CD8-positive, alpha-beta memory T cell (primary cell): ENCODE results near the gene CFAP119. TPM values are rescaled to one million over a fixed set of nuclear protein-coding genes. Genes with fewer than 3 reads are reported as not detected.
A peak's percentile ranks its signal among the peaks of the same experiment; 100 is the strongest.

ENCODE experiments used
- CTCF ChIA-PET: fragments of 350-600 bp; sonication (Branson Sonifier 250); formaldehyde crosslinking; loops from one replicate; lab custom pipeline; 2021; ENCODE audit warnings: antibody characterized with exemption; lab: Charles Lee
- POLR2A ChIA-PET: fragments of 350-600 bp; sonication (Branson Sonifier 250); formaldehyde crosslinking; loops from one replicate; lab custom pipeline; 2021; ENCODE audit warnings: antibody characterized with exemption; lab: Charles Lee
- DNase-seq, 5 donors: peaks; one replicate each; pipeline versions ENCODE4 v3.0.0 to v3.0.0-alpha.2; 2020 to 2022; ENCODE audit warnings: mixed read lengths in 1 of 5
- H3K27ac ChIP-seq: one replicate; pipeline ENCODE4 v1.7.0; 2013; ENCODE audit warnings: low read depth, mild to moderate bottlenecking, low read length, moderate library complexity
- H3K27me3 ChIP-seq: 2 replicates; pipeline ENCODE4 v1.7.0; 2013; ENCODE audit warnings: low read length, mild to moderate bottlenecking; ENCODE audit not compliant: insufficient read depth, poor library complexity, severe bottlenecking
- H3K36me3 ChIP-seq: 2 replicates; pipeline ENCODE4 v1.7.0; 2013; ENCODE audit warnings: mild to moderate bottlenecking, low read length, moderate library complexity; ENCODE audit not compliant: insufficient read depth
- H3K4me1 ChIP-seq: 2 replicates; pipeline ENCODE4 v1.7.0; 2013; ENCODE audit warnings: mild to moderate bottlenecking, low read length, moderate library complexity; ENCODE audit not compliant: insufficient read depth
- H3K4me3 ChIP-seq: 2 replicates; pipeline ENCODE4 v1.7.0; 2013; ENCODE audit warnings: mild to moderate bottlenecking, low read length
- H3K9me3 ChIP-seq: 2 replicates; pipeline ENCODE4 v1.7.0; 2013; ENCODE audit warnings: mild to moderate bottlenecking, low read length
- H3K27ac Mint-ChIP-seq, 8 donors: one replicate each; pipeline ENCODE4 v1.8.0; 2020 to 2021; ENCODE audit warnings: mixed read lengths in 8 of 8, mild to moderate bottlenecking in 6 of 8, inconsistent platforms in 3 of 8, moderate library complexity in 3 of 8
- H3K27me3 Mint-ChIP-seq, 2 donors: one replicate each; pipeline ENCODE4 v1.8.0; 2020 to 2021; ENCODE audit warnings: mixed read lengths in 2 of 2, mild to moderate bottlenecking in 1 of 2, moderate library complexity in 1 of 2
- H3K36me3 Mint-ChIP-seq, 3 donors: one replicate each; pipeline ENCODE4 v1.8.0; 2020 to 2021; ENCODE audit warnings: mixed read lengths in 3 of 3, inconsistent platforms in 1 of 3, mild to moderate bottlenecking in 1 of 3
- H3K4me1 Mint-ChIP-seq, 3 donors: one replicate each; pipeline ENCODE4 v1.8.0; 2020 to 2021; ENCODE audit warnings: mixed read lengths in 3 of 3, inconsistent platforms in 1 of 3, mild to moderate bottlenecking in 1 of 3
- H3K4me3 Mint-ChIP-seq, 7 donors: one replicate each; pipeline ENCODE4 v1.8.0; 2020 to 2021; ENCODE audit warnings: mixed read lengths in 7 of 7, mild to moderate bottlenecking in 6 of 7, moderate library complexity in 4 of 7, inconsistent platforms in 2 of 7
- H3K9me3 Mint-ChIP-seq, 5 donors: one replicate each; pipeline ENCODE4 v1.8.0; 2020 to 2022; ENCODE audit warnings: mixed read lengths in 5 of 5, mild to moderate bottlenecking in 3 of 5, moderate library complexity in 2 of 5, inconsistent platforms in 1 of 5
- polyA plus RNA-seq: library from polyadenylated mRNA; unstranded; fragments of 300-500 nt; fragmentation: Illumina TruSeq; gene quantifications from one replicate; pipeline ENCODE4 v1.2.3, GENCODE V29; 2021
- total RNA-seq, 2 experiments: library from RNA; stranded (reverse); gene quantifications; one replicate each; pipeline ENCODE4 v1.2.3, GENCODE V29; 2021

Gene CFAP119
- total and polyA plus RNA-seq, 3 experiments from 2014 or later, result 0.25 to 6.9 (median 6.5) TPM

GRCh38 chr16:30785126-30786106 lies 23.6 kb upstream of the CFAP119 start:
- peaks cover 0 to 11% (median 2%) of the 10 kb centered on the region in 3 donors for H3K36me3 Mint-ChIP-seq
- H3K9me3 Mint-ChIP-seq, result no peaks in the 10 kb centered on the region
- no peak for DNase-seq
- peaks cover 14% of the 10 kb centered on the region for H3K4me1 ChIP-seq
- ChIA-PET CTCF (interaction anchor here (0.9 kb wide), 2 partner anchors 20 to 59 kb away, joined by 3 read pairs; no protein-coding TSS in a partner anchor), POLR2A (interaction anchor here (0.6 kb wide), 2 partner anchors 27 to 98 kb away, joined by 6 to 9 read pairs; no protein-coding TSS in a partner anchor)
- no peaks in the 10 kb centered on the region for H3K9me3 ChIP-seq
- no peak overlapping the region for H3K4me3 ChIP-seq
- peak overlapping the region in 2 of 8 donors; percentile 17 to 88 for H3K27ac Mint-ChIP-seq
- H3K4me1 Mint-ChIP-seq, result peaks cover 9 to 24% (median 13%) of the 10 kb centered on the region in 3 donors
- peak overlapping the region; percentile 31 for H3K27ac ChIP-seq
- peak overlapping the region; percentile 13 to 74 (median 67) for H3K4me3 Mint-ChIP-seq
- H3K36me3 ChIP-seq, result no peaks in the 10 kb centered on the region
- H3K27me3 ChIP-seq, result peaks cover 7% of the 10 kb centered on the region
- H3K27me3 Mint-ChIP-seq, result peaks cover 14% of the 10 kb centered on the region in 2 donors

GRCh38 chr16:30784215-30784614 lies 22.4 kb upstream of the CFAP119 start:
- peaks cover 7% of the 10 kb centered on the region for H3K27me3 ChIP-seq
- Mint-ChIP-seq H3K36me3 (peaks cover 0 to 11% (median 2%) of the 10 kb centered on the region in 3 donors), H3K9me3 (no peaks in the 10 kb centered on the region), H3K27me3 (peaks cover 14% of the 10 kb centered on the region in 2 donors), H3K4me3 (no peak overlapping the region), H3K4me1 (peaks cover 9 to 24% (median 13%) of the 10 kb centered on the region in 3 donors), H3K27ac (no peak overlapping the region)
- no peak overlapping the region for H3K4me3 ChIP-seq
- no peak overlapping the region for H3K27ac ChIP-seq
- H3K4me1 ChIP-seq, result peaks cover 14% of the 10 kb centered on the region
- no peaks in the 10 kb centered on the region for H3K9me3 ChIP-seq
- CTCF ChIA-PET, result no interaction called here
- no peaks in the 10 kb centered on the region for H3K36me3 ChIP-seq
- POLR2A ChIA-PET, result no interaction called here
- no peak for DNase-seq

GRCh38 chr16:30783280-30784109 lies 21.6 kb upstream of the CFAP119 start:
- Histone ChIP-seq H3K4me1 (peaks cover 14% of the 10 kb centered on the region), H3K36me3 (no peaks in the 10 kb centered on the region), H3K4me3 (no peak overlapping the region), H3K27ac (no peak overlapping the region), H3K9me3 (no peaks in the 10 kb centered on the region), H3K27me3 (peaks cover 7% of the 10 kb centered on the region)
- Mint-ChIP-seq H3K27me3 (peaks cover 9 to 14% of the 10 kb centered on the region in 2 donors), H3K9me3 (no peaks in the 10 kb centered on the region), H3K4me3 (no peak overlapping the region), H3K27ac (no peak overlapping the region), H3K4me1 (peaks cover 9 to 24% (median 13%) of the 10 kb centered on the region in 3 donors), H3K36me3 (peaks cover 0 to 11% (median 2%) of the 10 kb centered on the region in 3 donors)
- ChIA-PET CTCF (interaction anchor here (0.8 kb wide), 1 partner anchor 61 kb away, joined by 3 read pairs; no protein-coding TSS in a partner anchor), POLR2A (no interaction called here)
- DNase-seq, result no peak

- ChIA-PET CTCF (interaction anchor here (0.8 kb wide), 1 partner anchor 62 kb away, joined by 3 read pairs; no protein-coding TSS in a partner anchor), POLR2A (no interaction called here)
- peaks cover 6 to 20% (median 9%) of the 10 kb centered on the region in 3 donors for H3K4me1 Mint-ChIP-seq
Measured at GRCh38 chr16:30782486-30783279, 20.8 kb upstream of the CFAP119 start.

GRCh38 chr16:30780549-30780948 lies 18.7 kb upstream of the CFAP119 start:
- POLR2A ChIA-PET, result no interaction called here
- Mint-ChIP-seq H3K4me1 (peaks cover 6 to 20% (median 8%) of the 10 kb centered on the region in 3 donors), H3K4me3 (peak overlapping the region in 1 of 7 donors; percentile 64), H3K27ac (no peak overlapping the region), H3K9me3 (no peaks in the 10 kb centered on the region), H3K27me3 (peaks cover 0 to 8% of the 10 kb centered on the region in 2 donors), H3K36me3 (peaks cover 0 to 11% (median 2%) of the 10 kb centered on the region in 3 donors)
- Histone ChIP-seq H3K27ac (peak overlapping the region; percentile 0), H3K9me3 (no peaks in the 10 kb centered on the region), H3K4me3 (no peak overlapping the region), H3K27me3 (no peaks in the 10 kb centered on the region), H3K4me1 (no peaks in the 10 kb centered on the region), H3K36me3 (no peaks in the 10 kb centered on the region)
- CTCF ChIA-PET, result no interaction called here
- DNase-seq, result no peak

More at GRCh38 chr16:30782486-30783279, 20.8 kb upstream of the CFAP119 start:
- Histone ChIP-seq H3K4me1 (peaks cover 11% of the 10 kb centered on the region), H3K9me3 (no peaks in the 10 kb centered on the region), H3K27me3 (peaks cover 7% of the 10 kb centered on the region), H3K36me3 (no peaks in the 10 kb centered on the region), H3K4me3 (no peak overlapping the region), H3K27ac (no peak overlapping the region)
- Mint-ChIP-seq H3K4me3 (peak overlapping the region in 1 of 7 donors; percentile 37), H3K27me3 (peaks cover 1 to 8% of the 10 kb centered on the region in 2 donors), H3K9me3 (no peaks in the 10 kb centered on the region), H3K36me3 (peaks cover 0 to 11% (median 2%) of the 10 kb centered on the region in 3 donors), H3K27ac (peak overlapping the region in 1 of 8 donors; percentile 33)
- no peak for DNase-seq

- no peak overlapping the region for H3K27ac ChIP-seq
- ChIA-PET CTCF (no interaction called here), POLR2A (no interaction called here)
- no peak for DNase-seq
- H3K4me3 ChIP-seq, result no peak overlapping the region
- Mint-ChIP-seq H3K36me3 (peaks cover 0 to 12% (median 2%) of the 10 kb centered on the region in 3 donors), H3K9me3 (no peaks in the 10 kb centered on the region), H3K27ac (no peak overlapping the region), H3K4me1 (peaks cover 8 to 20% (median 8%) of the 10 kb centered on the region in 3 donors), H3K27me3 (peaks cover 0 to 6% of the 10 kb centered on the region in 2 donors), H3K4me3 (no peak overlapping the region)
- no peaks in the 10 kb centered on the region for H3K36me3 ChIP-seq
- H3K9me3 ChIP-seq, result no peaks in the 10 kb centered on the region
- H3K4me1 ChIP-seq, result peaks cover 2% of the 10 kb centered on the region
- no peaks in the 10 kb centered on the region for H3K27me3 ChIP-seq
Measured at GRCh38 chr16:30780021-30780420, 18.2 kb upstream of the CFAP119 start.

- H3K36me3 Mint-ChIP-seq, result peaks cover 0 to 15% (median 2%) of the 10 kb centered on the region in 3 donors
- peaks cover 4% of the 10 kb centered on the region for H3K4me1 ChIP-seq
- no peaks in the 10 kb centered on the region for H3K9me3 ChIP-seq
- no peaks in the 10 kb centered on the region for H3K9me3 Mint-ChIP-seq
- no peak for DNase-seq
- no peak overlapping the region for H3K4me3 Mint-ChIP-seq
- H3K27me3 ChIP-seq, result no peaks in the 10 kb centered on the region
- no peak overlapping the region for H3K27ac ChIP-seq
- H3K27me3 Mint-ChIP-seq, result peaks cover 0 to 6% of the 10 kb centered on the region in 2 donors
- H3K4me3 ChIP-seq, result no peak overlapping the region
- H3K36me3 ChIP-seq, result no peaks in the 10 kb centered on the region
- ChIA-PET POLR2A (no interaction called here), CTCF (no interaction called here)
- H3K4me1 Mint-ChIP-seq, result peaks cover 8 to 23% (median 8%) of the 10 kb centered on the region in 3 donors
- no peak overlapping the region for H3K27ac Mint-ChIP-seq
Measured at GRCh38 chr16:30779596-30779995, 17.7 kb upstream of the CFAP119 start.
